8988T (cell line): ENCODE data around the gene DRAM2.
"Not testable (repeated sequence)": the region's sequence is repeated elsewhere in the genome, so short reads cannot be mapped to it uniquely, and the experiment has no call there.

Experiments used
- DNase-seq: peaks from one replicate; pipeline ENCODE4 v3.0.0; 2011

Gene DRAM2

DNA sequence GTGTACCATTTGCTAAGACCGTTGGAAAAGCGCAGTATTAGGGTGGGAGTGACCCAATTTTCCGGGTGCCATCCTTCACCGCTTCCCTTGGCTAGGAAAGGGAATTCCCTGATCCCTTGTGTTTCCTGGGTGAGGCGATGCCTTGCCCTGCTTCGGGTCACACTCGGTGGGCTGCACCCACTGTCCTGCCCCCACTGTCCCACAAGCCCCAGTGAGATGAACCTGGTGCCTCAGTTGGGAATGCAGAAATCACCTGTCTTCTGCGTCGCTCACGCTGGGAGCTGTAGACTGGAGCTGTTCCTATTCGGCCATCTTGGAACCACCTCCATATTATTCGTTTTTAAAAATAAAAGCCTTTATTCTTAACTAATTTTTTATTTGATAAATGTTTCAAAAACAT lies 60.6 kb downstream of the DRAM2 start:
- DNase-seq: not testable (repeated sequence)

- DNase-seq: not testable (repeated sequence)
These were observed 62.6 kb downstream of the DRAM2 start for GRCh38 chr1:111077312-111077711.
